GM21529 (cell line): ENCODE measurements around the gene KHNYN.
A peak's percentile ranks its signal among the peaks of the same experiment; 100 is the strongest.

Experiments
- ATAC-seq: cut with Tn5 transposase; IDR thresholded peaks from one replicate; pipeline ENCODE4 v1.9.1; 2021; ENCODE audit not compliant: unreplicated experiment

KHNYN gene

GRCh38 chr14:24399999-24400718, 29.6 kb upstream of the KHNYN start:
- no peak for ATAC-seq

GRCh38 chr14:24401810-24402702, 27.7 kb upstream of the KHNYN start:
- ATAC-seq, result no peak

- no peak for ATAC-seq
These were observed 26.3 kb upstream of the KHNYN start for GRCh38 chr14:24403294-24403998.

- ATAC-seq, result no peak
These were observed 24.9 kb upstream of the KHNYN start for GRCh38 chr14:24404814-24405213.

- no peak for ATAC-seq
These were observed 23.3 kb upstream of the KHNYN start for GRCh38 chr14:24406416-24406815.

- no peak for ATAC-seq
These were observed 22.0 kb upstream of the KHNYN start for GRCh38 chr14:24407608-24408325.

GRCh38 chr14:24408764-24409163, 21.0 kb upstream of the KHNYN start:
- ATAC-seq, result no peak

- no peak for ATAC-seq
These were observed 20.6 kb upstream of the KHNYN start for GRCh38 chr14:24409192-24409591.

GRCh38 chr14:24409956-24410355, 19.8 kb upstream of the KHNYN start:
- no peak for ATAC-seq

GRCh38 chr14:24411443-24412389, 18.0 kb upstream of the KHNYN start:
- peak; percentile 73 for ATAC-seq

- ATAC-seq, result no peak
These were observed 15.7 kb upstream of the KHNYN start for GRCh38 chr14:24414077-24414476.

GRCh38 chr14:24414732-24415420, 14.9 kb upstream of the KHNYN start:
- no peak for ATAC-seq

GRCh38 chr14:24415421-24416253, 14.1 kb upstream of the KHNYN start:
- no peak for ATAC-seq

GRCh38 chr14:24416254-24416931, 13.4 kb upstream of the KHNYN start:
- no peak for ATAC-seq

GRCh38 chr14:24416932-24417619, 12.7 kb upstream of the KHNYN start:
- no peak for ATAC-seq

- ATAC-seq, result no peak
These were observed 11.8 kb upstream of the KHNYN start for GRCh38 chr14:24417832-24418491.

GRCh38 chr14:24418492-24418873, 11.3 kb upstream of the KHNYN start:
- ATAC-seq, result no peak
